HG02610 (cell line): ENCODE results near the gene GRAMD4.
"Not testable (repeated sequence)": the region's sequence is repeated elsewhere in the genome, so short reads cannot be mapped to it uniquely, and the experiment has no call there.

ENCODE experiments used
- ATAC-seq: cut with Tn5 transposase; IDR thresholded peaks from one replicate; pipeline ENCODE4 v1.9.1; 2021; ENCODE audit warnings: mild to moderate bottlenecking, moderate library complexity; ENCODE audit not compliant: unreplicated experiment

GRAMD4 gene

GRCh38 chr22:46634973-46635685, 14.9 kb downstream of the GRAMD4 start:
- ATAC-seq, result not testable (repeated sequence)

- ATAC-seq, result no peak
These were observed 15.6 kb downstream of the GRAMD4 start for GRCh38 chr22:46635756-46636155.

GRCh38 chr22:46636221-46637002, 16.2 kb downstream of the GRAMD4 start:
- ATAC-seq, result no peak

- no peak for ATAC-seq
These were observed 17.8 kb downstream of the GRAMD4 start for GRCh38 chr22:46637711-46638600.

- no peak for ATAC-seq
These were observed 18.6 kb downstream of the GRAMD4 start for GRCh38 chr22:46638601-46639431.

- ATAC-seq, result no peak
These were observed 19.7 kb downstream of the GRAMD4 start for GRCh38 chr22:46639843-46640242.

GRCh38 chr22:46640293-46641055, 20.3 kb downstream of the GRAMD4 start:
- no peak for ATAC-seq

- ATAC-seq, result no peak
These were observed 21.7 kb downstream of the GRAMD4 start for GRCh38 chr22:46641811-46642266.

- not testable (repeated sequence) for ATAC-seq
These were observed 22.8 kb downstream of the GRAMD4 start for GRCh38 chr22:46642840-46643480.

GRCh38 chr22:46646531-46647215, 26.5 kb downstream of the GRAMD4 start:
- ATAC-seq, result no peak

- not testable (repeated sequence) for ATAC-seq
These were observed 28.1 kb downstream of the GRAMD4 start for GRCh38 chr22:46648225-46648820.

GRCh38 chr22:46649141-46650077, 29.2 kb downstream of the GRAMD4 start:
- ATAC-seq, result no peak

GRCh38 chr22:46650078-46650810, 30.1 kb downstream of the GRAMD4 start:
- ATAC-seq, result no peak

GRCh38 chr22:46651316-46651715, 31.1 kb downstream of the GRAMD4 start:
- no peak for ATAC-seq

- no peak for ATAC-seq
These were observed 32.1 kb downstream of the GRAMD4 start for GRCh38 chr22:46652081-46652846.
